HAP-1 (cell line): ENCODE results near the gene APEH.

ENCODE experiments used
- DNase-seq, 2 experiments: peaks; one replicate each; pipeline ENCODE4 v3.0.0-alpha.2; 2016 to 2020; ENCODE audit warnings: low spot score in 2 of 2
- H3K27me3 ChIP-seq: fragments of 250-450 bp; sonication (Bioruptor Pico); 2 replicates; pipeline ENCODE4 v1.5.1; 2020; ENCODE audit warnings: low read depth, mild to moderate bottlenecking, moderate library complexity
- H3K36me3 ChIP-seq: fragments of 250-450 bp; sonication (Bioruptor Pico); replicated peaks from 2 replicates; pipeline ENCODE4 v1.5.1; 2020; ENCODE audit warnings: mild to moderate bottlenecking
- H3K4me1 ChIP-seq: fragments of 250-450 bp; sonication (Bioruptor Pico); 2 replicates; pipeline ENCODE4 v1.5.1; 2020; ENCODE audit warnings: mild to moderate bottlenecking
- H3K4me3 ChIP-seq: fragments of 250-450 bp; sonication (Bioruptor Pico); 2 replicates; pipeline ENCODE4 v1.5.1; 2020; ENCODE audit warnings: mild to moderate bottlenecking, moderate library complexity
- H3K9me3 ChIP-seq: fragments of 250-450 bp; sonication (Bioruptor Pico); 2 replicates; pipeline ENCODE4 v1.5.1; 2020; ENCODE audit warnings: mild to moderate bottlenecking, moderate library complexity
- in situ Hi-C: fragments of 300-500 bp; cut with MboI; formaldehyde crosslinking; loops from 3 replicates; pipeline ENCODE4 v1.14.3; 2020; ENCODE audit warnings: low sequenced_read_pairs, inconsistent platforms, mixed read lengths

APEH gene

GRCh38 chr3:49699281-49699979, 25.3 kb downstream of the APEH start:
- Histone ChIP-seq H3K4me3 (no peak overlapping the region), H3K9me3 (no peaks in the 10 kb centered on the region), H3K4me1 (no peaks in the 10 kb centered on the region), H3K27me3 (no peaks in the 10 kb centered on the region), H3K36me3 (peaks cover 17% of the 10 kb centered on the region; the same call in 1 of the 2 replicates)
- in situ Hi-C loops, result no loop called here
- DNase-seq, result no peak

- in situ Hi-C loops, result loop anchor here (5.0 kb wide), 1 partner anchor 132 kb away; no protein-coding TSS in a partner anchor
- peaks cover 20% of the 10 kb centered on the region for H3K36me3 ChIP-seq
Measured at GRCh38 chr3:49700014-49700413, 25.9 kb downstream of the APEH start.

GRCh38 chr3:49700453-49701128, 26.4 kb downstream of the APEH start:
- no peak for DNase-seq
- Histone ChIP-seq H3K27me3 (no peaks in the 10 kb centered on the region), H3K9me3 (no peaks in the 10 kb centered on the region), H3K4me3 (no peak overlapping the region), H3K4me1 (no peaks in the 10 kb centered on the region), H3K36me3 (peaks cover 20% of the 10 kb centered on the region)
- in situ Hi-C loops, result loop anchor here (5.0 kb wide), 1 partner anchor 132 kb away; no protein-coding TSS in a partner anchor

More at GRCh38 chr3:49700014-49700413, 25.9 kb downstream of the APEH start:
- no peak for DNase-seq
- Histone ChIP-seq H3K27me3 (no peaks in the 10 kb centered on the region), H3K4me3 (no peak overlapping the region), H3K9me3 (no peaks in the 10 kb centered on the region), H3K4me1 (no peaks in the 10 kb centered on the region)

DNA sequence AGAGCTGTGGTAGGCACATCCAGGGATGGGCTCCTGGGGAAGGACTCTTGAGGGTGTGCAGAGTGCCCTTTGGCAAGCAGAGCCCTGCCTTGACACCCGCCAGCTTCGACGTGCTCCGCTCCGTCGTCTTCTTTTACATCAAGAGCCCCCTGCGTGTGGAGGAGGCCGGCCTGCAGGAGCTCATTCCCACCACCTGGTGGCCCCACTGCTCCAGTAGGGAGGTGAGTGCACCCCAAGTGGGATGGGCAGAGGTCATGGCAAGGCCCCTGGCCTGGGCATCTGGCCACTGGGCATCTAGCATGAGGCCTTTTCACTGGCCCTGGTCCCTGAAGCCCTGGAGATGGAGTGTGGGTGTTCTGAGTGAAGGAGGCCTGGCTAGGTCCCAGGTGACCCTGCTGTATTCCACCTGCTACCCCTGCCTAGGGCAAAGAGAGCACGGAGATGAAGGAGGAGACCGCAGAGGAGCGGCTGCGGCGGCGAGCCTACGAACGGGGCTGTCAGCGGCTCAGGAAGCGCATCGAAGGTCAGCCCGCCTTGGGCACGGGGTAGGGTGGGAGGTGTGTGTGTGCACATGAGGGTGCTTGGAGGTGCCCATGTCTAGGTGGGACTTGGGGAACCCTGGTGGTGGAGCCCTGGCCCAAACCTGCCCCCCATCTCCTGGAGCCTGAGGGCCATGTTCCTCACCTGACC, 27.4 kb downstream of the APEH start:
- in situ Hi-C loops, result loop anchor here (5.0 kb wide), 1 partner anchor 131 kb away; no protein-coding TSS in a partner anchor
- no peaks in the 10 kb centered on the region for H3K4me1 ChIP-seq
- DNase-seq, result peak in 1 of 2 experiments; percentile 40
- H3K27me3 ChIP-seq, result no peaks in the 10 kb centered on the region
- H3K9me3 ChIP-seq, result no peaks in the 10 kb centered on the region
- H3K4me3 ChIP-seq, result no peak overlapping the region
- H3K36me3 ChIP-seq, result peaks cover 20% of the 10 kb centered on the region

- DNase-seq, result no peak
- H3K4me1 ChIP-seq, result no peaks in the 10 kb centered on the region
- no peaks in the 10 kb centered on the region for H3K9me3 ChIP-seq
- peaks cover 20% of the 10 kb centered on the region for H3K36me3 ChIP-seq
- no peak overlapping the region for H3K4me3 ChIP-seq
- in situ Hi-C loops, result loop anchor here (5.0 kb wide), 1 partner anchor 130 kb away; no protein-coding TSS in a partner anchor
- H3K27me3 ChIP-seq, result no peaks in the 10 kb centered on the region
Measured at GRCh38 chr3:49702672-49703071, 28.5 kb downstream of the APEH start.

- peak; percentile 51 to 71 for DNase-seq
- no peaks in the 10 kb centered on the region for H3K9me3 ChIP-seq
- no peaks in the 10 kb centered on the region for H3K4me1 ChIP-seq
- no peaks in the 10 kb centered on the region for H3K27me3 ChIP-seq
- no peak overlapping the region for H3K4me3 ChIP-seq
- in situ Hi-C loops, result loop anchor here (5.0 kb wide), 1 partner anchor 129 kb away; no protein-coding TSS in a partner anchor
- peaks cover 16% of the 10 kb centered on the region for H3K36me3 ChIP-seq
Measured at GRCh38 chr3:49703443-49703927, 29.3 kb downstream of the APEH start.

DNA sequence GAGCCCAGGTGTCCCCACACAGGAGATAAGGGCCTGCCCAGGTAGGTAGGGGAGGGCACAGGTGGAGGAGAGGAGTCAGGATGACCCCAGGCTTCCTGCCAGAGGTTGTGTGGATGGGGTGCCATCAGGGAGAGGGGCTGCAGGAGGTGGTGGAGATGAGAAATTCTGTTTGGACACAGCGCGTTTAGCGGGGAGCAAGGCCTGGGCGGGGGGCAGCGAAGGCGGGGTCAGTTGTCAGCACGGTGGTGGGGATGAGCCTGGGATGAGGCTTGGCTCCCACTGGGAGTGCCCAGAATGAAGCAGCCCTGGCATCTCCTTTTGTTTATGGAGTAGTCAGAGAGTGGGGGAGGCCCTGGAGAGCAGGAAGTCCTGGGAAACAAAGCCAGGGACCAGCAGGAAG, 29.8 kb downstream of the APEH start:
- DNase-seq, result no peak
- Histone ChIP-seq H3K27me3 (no peaks in the 10 kb centered on the region), H3K9me3 (no peaks in the 10 kb centered on the region), H3K4me3 (no peak overlapping the region), H3K4me1 (no peaks in the 10 kb centered on the region), H3K36me3 (peaks cover 16% of the 10 kb centered on the region)
- in situ Hi-C loops, result loop anchor here (5.0 kb wide), 1 partner anchor 128 kb away; no protein-coding TSS in a partner anchor

GRCh38 chr3:49704629-49705028, 30.5 kb downstream of the APEH start:
- no peaks in the 10 kb centered on the region for H3K9me3 ChIP-seq
- H3K4me3 ChIP-seq, result no peak overlapping the region
- no peaks in the 10 kb centered on the region for H3K4me1 ChIP-seq
- in situ Hi-C loops, result loop anchor here (5.0 kb wide), 1 partner anchor 128 kb away; no protein-coding TSS in a partner anchor
- H3K36me3 ChIP-seq, result peaks cover 16% of the 10 kb centered on the region
- H3K27me3 ChIP-seq, result no peaks in the 10 kb centered on the region
- DNase-seq, result no peak

- no peak overlapping the region for H3K4me3 ChIP-seq
- no peaks in the 10 kb centered on the region for H3K27me3 ChIP-seq
- in situ Hi-C loops, result no loop called here
- no peak for DNase-seq
- H3K4me1 ChIP-seq, result no peaks in the 10 kb centered on the region
- H3K9me3 ChIP-seq, result no peaks in the 10 kb centered on the region
- peaks cover 16% of the 10 kb centered on the region for H3K36me3 ChIP-seq
Measured at GRCh38 chr3:49705390-49705960, 31.3 kb downstream of the APEH start.

- H3K9me3 ChIP-seq, result no peaks in the 10 kb centered on the region
- in situ Hi-C loops, result no loop called here
- no peaks in the 10 kb centered on the region for H3K4me1 ChIP-seq
- no peak for DNase-seq
- H3K4me3 ChIP-seq, result no peak overlapping the region
- no peaks in the 10 kb centered on the region for H3K27me3 ChIP-seq
- H3K36me3 ChIP-seq, result peaks cover 14% of the 10 kb centered on the region
Measured at GRCh38 chr3:49706456-49707112, 32.4 kb downstream of the APEH start.

DNA sequence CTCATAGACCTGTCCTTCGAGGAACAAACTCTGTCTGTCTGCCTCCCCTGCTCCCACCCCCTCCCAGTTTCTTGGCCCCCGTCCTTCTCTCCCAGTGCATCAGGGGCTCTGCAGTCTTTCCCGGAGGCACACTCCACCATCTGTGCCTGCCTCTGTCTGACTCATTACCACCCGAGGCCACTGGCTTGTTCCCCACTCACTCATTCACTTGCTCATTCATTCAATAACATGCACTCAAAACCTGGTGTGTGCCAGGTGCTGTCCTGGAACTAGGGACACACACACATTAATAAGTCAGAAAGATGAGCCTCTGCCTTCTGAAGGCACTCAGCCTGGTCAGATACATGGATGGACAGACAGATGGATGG, 32.9 kb downstream of the APEH start:
- no peak for DNase-seq
- Histone ChIP-seq H3K4me3 (no peak overlapping the region), H3K36me3 (peaks cover 10% of the 10 kb centered on the region), H3K9me3 (no peaks in the 10 kb centered on the region), H3K27me3 (no peaks in the 10 kb centered on the region), H3K4me1 (no peaks in the 10 kb centered on the region)
- in situ Hi-C loops, result no loop called here

DNA sequence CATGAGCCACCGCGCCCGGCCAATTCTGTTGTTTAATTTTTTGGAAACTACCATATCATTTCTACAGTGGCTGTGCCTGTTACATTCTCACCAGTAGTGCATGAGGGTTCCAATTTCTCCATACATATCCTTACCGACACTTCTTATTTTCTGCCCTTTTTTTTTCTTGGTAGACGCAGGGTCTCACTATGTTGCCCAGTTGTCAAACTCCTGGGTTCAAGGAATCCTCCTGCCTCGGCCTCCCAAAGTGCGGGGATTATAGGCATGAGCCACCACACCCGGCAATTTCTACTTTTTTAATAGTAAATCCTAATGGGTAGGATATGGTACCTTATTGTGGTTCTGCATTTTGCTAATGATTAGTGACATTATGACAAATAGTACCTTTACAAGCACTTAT, 35.7 kb downstream of the APEH start:
- no peaks in the 10 kb centered on the region for H3K9me3 ChIP-seq
- in situ Hi-C loops, result no loop called here
- no peaks in the 10 kb centered on the region; the same call in none of the 2 replicates for H3K36me3 ChIP-seq
- no peak for DNase-seq
- no peaks in the 10 kb centered on the region for H3K4me1 ChIP-seq
- no peaks in the 10 kb centered on the region for H3K27me3 ChIP-seq
- no peak overlapping the region for H3K4me3 ChIP-seq

DNA sequence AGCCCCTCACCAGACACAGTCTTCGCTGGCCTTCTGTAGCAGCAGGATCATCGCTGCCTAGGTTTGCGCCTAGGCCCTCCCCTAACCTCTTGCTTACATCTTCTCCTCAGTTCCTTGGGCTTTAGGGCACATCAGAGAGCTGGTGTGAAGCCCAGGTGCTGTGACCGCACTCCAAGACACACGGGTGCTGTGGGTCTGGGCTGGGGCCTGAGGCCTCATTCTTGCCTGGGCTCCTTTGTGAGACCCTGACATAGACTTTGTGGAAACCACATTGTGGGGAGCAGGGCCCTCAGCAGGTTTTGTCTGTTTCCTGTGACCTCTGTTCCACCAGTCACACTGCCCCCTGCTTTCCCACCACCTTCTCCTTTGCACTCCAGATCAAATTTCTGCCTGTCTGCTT, 37.3 kb downstream of the APEH start:
- in situ Hi-C loops, result no loop called here
- Histone ChIP-seq H3K9me3 (no peaks in the 10 kb centered on the region), H3K4me1 (no peaks in the 10 kb centered on the region), H3K4me3 (no peak overlapping the region), H3K27me3 (no peaks in the 10 kb centered on the region), H3K36me3 (peaks cover 2% of the 10 kb centered on the region; the same call in 1 of the 2 replicates)
- DNase-seq, result no peak
